Nephron (organoid): ENCODE data around the gene SLCO2A1.

Experiments used
- H3K27ac Mint-ChIP-seq, 3 experiments: 2 replicates each; pipeline ENCODE4 v1.8.0; 2020; ENCODE audit warnings: mixed read lengths in 3 of 3, mild to moderate bottlenecking in 2 of 3, moderate library complexity in 1 of 3
- H3K27me3 Mint-ChIP-seq: 2 replicates; pipeline ENCODE4 v1.8.0; 2021; ENCODE audit warnings: low read depth, mild to moderate bottlenecking, moderate library complexity, mixed read lengths
- H3K36me3 Mint-ChIP-seq: 2 replicates; pipeline ENCODE4 v1.8.0; 2020; ENCODE audit warnings: low read depth, mixed read lengths
- H3K4me1 Mint-ChIP-seq: 2 replicates; pipeline ENCODE4 v1.8.0; 2020; ENCODE audit warnings: mixed read lengths
- H3K4me3 Mint-ChIP-seq, 3 experiments: 2 replicates each; pipeline ENCODE4 v1.8.0; 2020; ENCODE audit warnings: mild to moderate bottlenecking in 3 of 3, mixed read lengths in 3 of 3, moderate library complexity in 2 of 3
- H3K9me3 Mint-ChIP-seq: 2 replicates; pipeline ENCODE4 v1.8.0; 2020; ENCODE audit warnings: mixed read lengths
- TF ChIP-seq, protein P1 (sequence below), 3 experiments: fragments of 200-600 bp; sonication (generic); IDR thresholded peaks; one replicate each; pipeline ENCODE4 v1.5.0; 2021; ENCODE audit warnings: antibody characterized with exemption in 3 of 3; ENCODE audit not compliant: unreplicated experiment in 3 of 3

Gene SLCO2A1

DNA sequence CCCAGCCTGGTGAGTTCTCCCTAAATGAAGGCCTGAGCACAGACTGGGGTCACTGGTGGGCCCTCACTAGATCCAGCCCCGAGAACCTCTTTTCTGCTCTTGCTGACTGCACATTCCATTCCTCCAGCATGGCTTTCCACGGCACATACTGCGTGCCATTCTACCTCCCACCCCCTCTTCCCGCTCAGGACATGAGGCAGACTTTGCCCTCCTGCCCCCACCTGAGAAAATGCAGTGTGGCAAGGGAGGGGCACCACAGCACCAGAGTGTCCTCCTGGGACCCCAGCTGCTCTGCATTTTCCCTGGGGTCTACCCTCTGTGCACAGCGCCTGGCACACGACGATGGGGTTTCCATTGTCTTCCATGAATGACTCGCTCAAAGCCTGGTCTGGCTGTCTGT is 6.1 kb upstream of the SLCO2A1 start:
- H3K27me3 Mint-ChIP-seq = peaks cover 26% of the 10 kb centered on the region
- peaks cover 9% of the 10 kb centered on the region for H3K4me1 Mint-ChIP-seq
- TF ChIP-seq, protein P1, sequence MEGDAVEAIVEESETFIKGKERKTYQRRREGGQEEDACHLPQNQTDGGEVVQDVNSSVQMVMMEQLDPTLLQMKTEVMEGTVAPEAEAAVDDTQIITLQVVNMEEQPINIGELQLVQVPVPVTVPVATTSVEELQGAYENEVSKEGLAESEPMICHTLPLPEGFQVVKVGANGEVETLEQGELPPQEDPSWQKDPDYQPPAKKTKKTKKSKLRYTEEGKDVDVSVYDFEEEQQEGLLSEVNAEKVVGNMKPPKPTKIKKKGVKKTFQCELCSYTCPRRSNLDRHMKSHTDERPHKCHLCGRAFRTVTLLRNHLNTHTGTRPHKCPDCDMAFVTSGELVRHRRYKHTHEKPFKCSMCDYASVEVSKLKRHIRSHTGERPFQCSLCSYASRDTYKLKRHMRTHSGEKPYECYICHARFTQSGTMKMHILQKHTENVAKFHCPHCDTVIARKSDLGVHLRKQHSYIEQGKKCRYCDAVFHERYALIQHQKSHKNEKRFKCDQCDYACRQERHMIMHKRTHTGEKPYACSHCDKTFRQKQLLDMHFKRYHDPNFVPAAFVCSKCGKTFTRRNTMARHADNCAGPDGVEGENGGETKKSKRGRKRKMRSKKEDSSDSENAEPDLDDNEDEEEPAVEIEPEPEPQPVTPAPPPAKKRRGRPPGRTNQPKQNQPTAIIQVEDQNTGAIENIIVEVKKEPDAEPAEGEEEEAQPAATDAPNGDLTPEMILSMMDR (IDR thresholded peaks at IDR 0.05; ENCODE audit: unreplicated experiment in 3 of 3) = no peak
- no peak overlapping the region for H3K27ac Mint-ChIP-seq
- H3K36me3 Mint-ChIP-seq = no peaks in the 10 kb centered on the region
- H3K4me3 Mint-ChIP-seq = no peak overlapping the region
- no peaks in the 10 kb centered on the region for H3K9me3 Mint-ChIP-seq

DNA sequence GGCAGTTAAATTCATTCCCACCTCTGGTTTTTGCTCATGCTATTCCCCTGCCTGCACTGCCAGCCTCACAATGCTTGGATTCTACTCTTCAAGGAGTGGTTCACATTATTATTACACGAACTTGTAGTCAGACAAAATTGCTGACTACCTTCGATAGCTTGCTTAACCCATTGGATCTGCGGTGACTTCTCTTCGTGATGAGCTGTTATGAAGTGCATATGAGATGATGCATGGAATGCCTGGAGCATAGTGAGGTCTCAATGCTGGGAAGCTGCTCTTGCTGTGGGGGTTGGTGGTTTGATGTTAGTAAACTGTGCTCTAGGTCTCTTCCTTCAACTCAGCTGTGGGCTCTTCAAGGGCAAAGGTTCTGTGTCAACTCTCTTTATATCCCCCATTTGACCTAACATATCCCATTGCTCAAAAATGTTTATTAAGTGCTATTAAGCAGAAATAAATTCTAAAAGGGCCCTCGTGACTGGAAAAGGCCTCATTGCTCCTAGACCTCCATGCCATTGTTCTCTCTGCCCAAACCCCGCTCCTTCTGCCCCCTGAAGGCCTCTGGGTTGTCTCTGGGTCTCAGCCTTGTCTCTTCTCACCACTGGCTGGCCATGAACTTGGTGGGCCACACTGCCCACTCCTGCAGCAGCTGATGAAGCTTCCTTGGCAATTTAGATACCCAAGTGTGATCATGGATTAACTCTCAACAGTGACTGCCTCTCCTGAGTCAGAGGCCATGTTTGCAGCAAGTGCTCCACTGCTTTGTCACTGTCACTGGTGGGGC is 4.5 kb upstream of the SLCO2A1 start:
- Mint-ChIP-seq H3K4me1 (peaks cover 16% of the 10 kb centered on the region), H3K4me3 (peak overlapping the region in 2 of 3 experiments; percentile 26 to 40), H3K9me3 (no peaks in the 10 kb centered on the region), H3K27ac (no peak overlapping the region), H3K36me3 (no peaks in the 10 kb centered on the region), H3K27me3 (peaks cover 38% of the 10 kb centered on the region)
- TF ChIP-seq, protein P1 (IDR thresholded peaks at IDR 0.05; ENCODE audit: unreplicated experiment in 3 of 3) = no peak

DNA sequence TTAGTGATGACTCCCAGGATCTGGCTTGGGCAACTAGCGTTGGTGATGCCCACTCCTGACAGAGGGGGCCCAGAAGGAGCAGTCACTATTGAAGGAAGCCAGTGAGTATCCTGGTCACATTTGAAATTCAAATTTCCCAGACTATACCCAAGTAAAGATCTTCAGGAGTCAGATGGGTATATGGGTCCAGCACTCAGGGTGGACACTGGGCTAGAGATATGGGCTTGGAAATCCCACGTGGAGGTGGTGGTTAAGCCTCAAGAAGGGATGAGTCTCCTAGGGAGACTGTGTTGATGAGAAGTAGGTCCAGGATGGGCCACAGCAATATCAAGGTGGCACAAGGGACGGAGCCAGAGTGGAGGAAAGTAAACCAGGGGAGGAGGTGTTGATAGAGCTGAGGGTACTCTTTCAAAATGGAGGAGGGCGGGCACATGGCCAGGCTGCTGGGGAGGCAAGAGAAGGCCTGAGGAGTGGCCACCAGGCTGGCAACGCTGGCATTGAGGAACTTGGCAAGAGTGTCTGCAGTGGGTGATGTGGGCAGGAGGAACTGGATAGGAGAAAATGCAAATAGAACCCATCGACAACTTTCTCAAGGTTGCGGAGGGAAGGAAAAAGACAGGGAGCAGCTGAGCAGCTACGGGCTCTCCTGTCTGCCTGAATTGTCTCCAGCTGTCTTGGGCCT is 3.7 kb upstream of the SLCO2A1 start:
- Mint-ChIP-seq H3K27ac (no peak overlapping the region), H3K9me3 (no peaks in the 10 kb centered on the region), H3K36me3 (no peaks in the 10 kb centered on the region), H3K4me3 (peak overlapping the region in 2 of 3 experiments; percentile 26 to 40), H3K4me1 (peaks cover 17% of the 10 kb centered on the region), H3K27me3 (peaks cover 45% of the 10 kb centered on the region)
- TF ChIP-seq, protein P1 (IDR thresholded peaks at IDR 0.05; ENCODE audit: unreplicated experiment in 3 of 3) = no peak

DNA sequence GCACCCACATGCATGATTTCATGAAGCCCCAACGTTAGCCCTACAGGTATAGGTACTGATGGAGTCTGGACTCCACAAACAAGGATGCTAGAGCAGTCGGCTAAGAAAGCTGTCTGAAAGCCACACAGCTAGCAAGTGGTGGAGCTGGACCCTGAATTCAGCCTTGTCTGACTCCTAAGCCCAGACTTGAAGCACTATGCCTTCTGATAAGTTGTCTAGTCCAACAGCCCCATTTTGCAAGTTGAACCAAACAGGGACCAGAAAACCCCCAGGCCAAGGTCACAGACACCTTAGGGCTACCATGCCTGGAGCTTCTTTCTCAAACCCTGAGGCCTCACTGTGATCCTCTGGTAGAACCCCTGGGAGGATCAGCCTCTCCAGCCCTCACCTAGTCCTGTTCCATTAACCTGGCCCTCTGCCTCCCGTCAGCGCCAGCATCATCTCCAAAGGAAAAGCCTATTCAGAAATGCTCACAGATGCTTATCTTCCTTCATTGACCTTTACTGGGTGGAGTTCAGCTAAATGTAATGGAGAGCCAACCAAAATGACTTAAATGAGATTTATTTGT is 1.7 kb upstream of the SLCO2A1 start:
- H3K27me3 Mint-ChIP-seq = peaks cover 59% of the 10 kb centered on the region
- H3K36me3 Mint-ChIP-seq = no peaks in the 10 kb centered on the region
- H3K4me3 Mint-ChIP-seq = peak overlapping the region; percentile 26 to 87 (median 49)
- no peaks in the 10 kb centered on the region for H3K9me3 Mint-ChIP-seq
- TF ChIP-seq, protein P1 (IDR thresholded peaks at IDR 0.05; ENCODE audit: unreplicated experiment in 3 of 3) = no peak
- peaks cover 17% of the 10 kb centered on the region for H3K4me1 Mint-ChIP-seq
- H3K27ac Mint-ChIP-seq = peak overlapping the region in 1 of 3 experiments; percentile 98

DNA sequence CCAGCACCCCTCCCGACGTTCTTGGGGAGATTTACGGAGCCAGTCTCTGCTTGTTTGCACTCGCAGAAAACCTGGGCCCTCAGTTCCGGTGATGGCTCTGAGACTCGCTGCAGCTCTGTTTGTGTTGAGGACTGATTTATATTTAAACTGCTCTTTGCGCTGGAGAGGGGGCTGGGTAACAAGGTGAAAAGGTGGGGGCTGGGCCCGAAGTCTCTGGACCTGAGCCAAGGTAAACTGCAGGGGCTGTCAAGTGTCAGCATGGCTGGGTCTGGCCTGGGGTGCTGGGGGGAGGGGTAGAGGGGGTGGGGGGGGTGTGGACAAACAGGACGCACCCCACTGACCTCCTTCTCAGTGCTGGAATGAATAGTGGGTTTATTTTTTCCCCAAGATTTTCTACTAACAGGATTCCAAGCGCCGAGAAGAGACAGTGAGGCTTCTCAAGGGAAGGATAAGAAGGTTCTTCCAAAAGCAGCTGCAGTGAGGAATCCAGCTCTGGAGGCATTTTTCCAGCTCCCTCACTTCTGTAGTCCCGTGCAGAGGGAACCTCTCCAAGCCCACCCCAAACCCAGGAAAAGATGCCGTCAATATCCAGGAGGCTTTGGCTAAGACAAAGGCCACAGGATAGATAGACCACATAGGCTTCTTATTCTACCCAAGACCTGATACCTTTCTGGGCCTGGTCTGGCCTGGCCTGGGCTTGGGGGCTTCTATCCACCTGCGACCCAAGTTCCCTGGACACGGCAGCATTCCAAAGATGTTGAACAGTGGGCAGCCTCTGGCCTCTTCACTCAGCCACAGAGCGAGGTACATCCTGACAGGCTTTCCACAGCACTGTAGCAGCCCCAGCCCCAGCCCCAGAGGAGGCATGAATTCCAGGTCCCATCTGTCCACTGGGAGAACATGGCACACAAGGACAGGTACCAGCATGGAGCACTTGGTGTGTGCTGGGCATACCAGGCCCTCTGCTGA is 938 bp upstream of the SLCO2A1 start:
- TF ChIP-seq, protein P1 (IDR thresholded peaks at IDR 0.05; ENCODE audit: unreplicated experiment in 3 of 3) = no peak
- Mint-ChIP-seq H3K4me3 (peak overlapping the region; percentile 87 to 92 (median 91)), H3K4me1 (peaks cover 17% of the 10 kb centered on the region), H3K27me3 (peaks cover 65% of the 10 kb centered on the region), H3K9me3 (no peaks in the 10 kb centered on the region), H3K27ac (peak overlapping the region; percentile 68 to 98 (median 91)), H3K36me3 (no peaks in the 10 kb centered on the region)
